HG03196 (cell line): ENCODE data around the gene NIPSNAP3A.

Source experiments
- ATAC-seq: cut with Tn5 transposase; IDR thresholded peaks from one replicate; pipeline ENCODE4 v1.9.1; 2021; ENCODE audit not compliant: unreplicated experiment

Gene NIPSNAP3A

DNA sequence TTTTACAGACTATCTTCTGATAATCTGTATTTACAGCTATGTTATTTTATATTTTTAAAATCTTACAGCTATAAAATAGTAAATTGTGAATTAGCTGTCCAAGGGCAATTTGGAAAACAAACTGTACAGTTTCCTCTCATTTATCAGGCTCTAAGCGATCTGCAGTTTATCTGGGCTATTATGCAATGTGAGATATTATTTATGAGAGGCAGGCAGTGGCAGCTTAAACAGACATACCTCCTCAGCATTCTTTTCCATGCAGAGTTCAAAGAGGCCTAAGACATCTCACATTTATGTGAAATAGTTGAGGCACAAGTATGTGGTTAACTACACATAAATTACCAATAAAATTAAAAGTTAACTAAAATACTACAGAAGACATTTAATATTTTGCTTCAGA lies 26.6 kb downstream of the NIPSNAP3A start:
- no peak for ATAC-seq

DNA sequence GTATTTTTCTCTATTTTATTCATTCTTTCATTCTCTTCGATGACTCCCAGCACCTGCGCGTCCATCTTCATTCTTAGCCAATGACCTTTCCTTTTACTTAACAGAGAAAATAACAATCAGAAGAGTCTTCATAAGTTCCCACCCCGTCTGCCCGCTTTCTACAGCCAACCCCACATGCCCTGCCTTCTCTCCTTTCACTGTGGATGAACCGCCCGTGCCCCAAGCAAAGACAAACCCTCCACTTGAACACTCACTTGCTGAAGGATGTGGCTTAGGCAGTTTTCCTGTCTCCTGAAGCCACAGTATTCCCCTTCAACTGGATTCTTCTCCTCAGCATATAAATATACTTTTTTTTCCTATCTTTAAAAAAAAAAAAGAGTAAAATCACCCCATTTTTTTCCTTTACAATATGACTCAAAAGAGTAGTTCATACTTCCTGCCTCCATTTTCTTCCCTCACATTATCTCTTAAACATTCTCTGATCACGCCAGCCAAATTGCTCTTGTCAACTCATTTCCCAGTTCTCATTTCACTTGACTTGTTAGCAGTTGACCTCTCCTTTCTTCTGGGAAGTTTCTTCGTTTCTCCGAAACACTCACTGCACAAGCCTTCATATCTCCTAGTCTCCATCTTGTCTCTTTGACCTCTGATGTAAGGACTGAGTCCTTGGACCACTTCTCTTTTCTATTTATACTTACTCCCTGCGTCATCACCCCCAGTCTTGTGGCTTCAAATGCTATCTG lies 27.5 kb downstream of the NIPSNAP3A start:
- peak; percentile 83 for ATAC-seq

GRCh38 chr9:104775574-104775936 lies 28.1 kb downstream of the NIPSNAP3A start:
- ATAC-seq = peak; percentile 63

DNA sequence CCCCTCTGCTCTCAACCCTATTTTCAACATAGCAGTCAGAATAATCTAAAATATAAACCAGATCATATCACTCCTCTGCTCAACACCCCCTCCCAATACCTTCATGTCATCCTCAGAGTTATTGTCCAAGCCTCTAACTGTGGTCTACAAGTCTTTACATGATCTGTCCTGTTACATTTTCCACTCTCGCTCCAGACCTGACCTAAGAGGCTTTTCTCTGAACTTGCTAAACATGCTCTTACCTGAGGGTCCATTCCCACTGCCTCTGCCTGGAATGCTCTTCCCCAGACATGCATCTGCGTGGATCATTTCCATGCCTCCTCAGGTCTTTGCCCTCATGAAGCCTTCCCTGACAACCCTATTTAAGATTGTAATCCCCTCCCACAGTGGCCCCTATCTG lies 28.5 kb downstream of the NIPSNAP3A start:
- no peak for ATAC-seq

GRCh38 chr9:104776797-104777196 lies 29.3 kb downstream of the NIPSNAP3A start:
- no peak for ATAC-seq

DNA sequence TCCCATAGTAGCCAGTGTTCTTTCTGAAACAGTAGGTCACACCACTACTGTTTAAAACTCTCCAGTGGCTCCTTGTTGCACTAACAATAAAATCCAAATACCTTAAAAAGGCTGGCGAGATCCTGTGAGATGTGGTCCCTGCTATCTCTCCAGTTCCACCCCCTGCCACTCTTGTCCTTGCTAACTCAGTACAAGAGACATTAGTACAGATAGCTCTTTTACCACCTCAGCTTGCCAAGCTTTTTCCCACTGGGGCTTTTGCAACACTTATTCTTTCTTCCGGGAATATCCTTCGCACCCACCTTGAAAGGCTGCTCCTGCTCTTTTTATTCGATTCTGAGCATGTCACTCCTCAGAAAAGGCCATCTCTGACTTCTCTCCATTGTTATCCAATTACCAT lies 31.3 kb downstream of the NIPSNAP3A start:
- no peak for ATAC-seq

- ATAC-seq = no peak
Observed at GRCh38 chr9:104779334-104779733, 31.9 kb downstream of the NIPSNAP3A start.

- no peak for ATAC-seq
Observed at GRCh38 chr9:104779946-104780535, 32.6 kb downstream of the NIPSNAP3A start.

DNA sequence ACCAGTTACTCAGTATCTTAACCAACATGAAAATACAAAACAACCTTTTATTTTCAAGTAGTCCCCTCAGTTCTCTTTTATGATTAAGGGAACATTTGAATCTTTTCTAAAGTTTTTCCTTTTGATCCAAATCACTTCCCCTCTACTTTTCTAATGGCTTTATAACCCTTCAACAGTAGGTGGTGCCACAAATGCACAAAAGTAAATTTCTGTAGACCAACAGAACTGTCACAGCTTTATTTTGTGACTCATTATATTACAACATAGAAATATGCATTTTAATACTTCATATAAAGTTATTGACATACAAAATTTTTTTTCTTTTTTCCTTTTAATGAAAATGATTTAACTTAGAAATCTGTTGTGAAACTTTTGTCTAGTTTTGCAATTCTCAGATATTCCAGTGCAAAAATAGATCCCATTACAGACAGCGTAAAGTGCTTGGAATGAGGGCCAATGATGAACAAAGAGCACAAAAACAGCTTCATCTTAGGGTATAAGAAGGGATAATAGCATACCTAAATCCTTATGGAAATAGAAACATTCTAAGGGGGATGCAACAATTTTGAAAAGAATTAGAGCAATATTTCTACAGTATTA lies 33.4 kb downstream of the NIPSNAP3A start:
- ATAC-seq = peak; percentile 38

- no peak for ATAC-seq
Observed at GRCh38 chr9:104783588-104783987, 36.1 kb downstream of the NIPSNAP3A start.

GRCh38 chr9:104784098-104784497 lies 36.6 kb downstream of the NIPSNAP3A start:
- ATAC-seq = peak; percentile 64

- ATAC-seq = no peak
Observed at GRCh38 chr9:104786293-104786692, 38.8 kb downstream of the NIPSNAP3A start.

- ATAC-seq = no peak
Observed at GRCh38 chr9:104787306-104788015, 40.0 kb downstream of the NIPSNAP3A start.

DNA sequence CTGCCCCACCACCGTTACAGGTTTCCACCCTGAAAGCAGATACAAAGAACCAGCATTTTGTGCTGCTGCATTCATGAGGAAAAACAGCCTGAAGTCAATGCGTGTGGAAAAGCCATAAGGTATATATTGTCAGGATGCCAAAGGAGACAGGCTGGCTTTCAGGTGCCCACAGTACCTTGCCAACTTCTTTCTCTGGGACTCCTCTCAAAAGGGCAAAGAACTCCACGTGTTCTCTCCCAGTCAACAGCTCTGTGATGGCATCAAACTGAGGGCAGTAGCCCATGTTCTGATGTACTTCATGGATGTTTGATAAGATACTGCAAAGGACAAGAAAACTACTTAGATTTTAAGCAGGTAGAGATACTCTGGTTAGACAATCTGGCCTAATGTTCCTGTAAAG lies 40.8 kb downstream of the NIPSNAP3A start:
- ATAC-seq = no peak

DNA sequence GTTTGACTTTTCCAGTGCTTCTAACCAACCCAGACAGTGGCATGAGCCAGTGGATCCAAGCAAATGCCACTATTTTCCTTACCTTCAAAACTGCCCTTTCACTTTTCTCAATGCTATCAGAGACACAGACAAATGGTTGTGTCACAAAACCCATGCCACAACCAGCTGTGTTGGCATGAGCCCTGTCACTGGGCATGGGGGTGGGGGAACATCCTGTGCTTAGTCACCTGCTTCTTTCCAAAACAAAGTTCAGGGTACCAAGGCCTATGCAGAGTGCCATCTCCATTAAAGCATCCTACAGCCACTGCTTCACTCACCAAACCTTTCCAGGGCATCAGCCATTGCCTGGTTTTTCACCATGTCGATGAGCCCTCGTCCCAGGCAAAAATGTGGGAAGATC lies 46.6 kb downstream of the NIPSNAP3A start:
- no peak for ATAC-seq

DNA sequence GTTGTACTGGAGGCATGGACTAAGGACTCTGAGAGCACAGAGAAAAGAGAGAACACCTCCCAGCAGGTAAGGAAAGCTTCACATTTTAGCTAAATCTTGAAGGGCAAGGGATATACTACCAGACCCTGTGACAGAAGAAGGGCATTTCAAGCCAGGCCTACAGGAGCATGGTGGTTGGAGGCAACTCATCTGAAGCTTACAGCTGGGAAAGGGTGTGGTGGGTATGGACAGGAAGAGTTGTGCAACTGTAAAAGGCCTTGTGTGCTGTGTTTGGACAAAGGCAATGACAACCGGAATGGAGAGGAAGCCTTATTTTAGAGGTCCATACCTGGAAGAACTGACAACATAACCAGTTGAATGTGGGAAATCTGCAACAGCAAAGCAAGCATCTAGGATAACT lies 47.6 kb downstream of the NIPSNAP3A start:
- ATAC-seq = no peak

- ATAC-seq = no peak
Observed at GRCh38 chr9:104795857-104796256, 48.4 kb downstream of the NIPSNAP3A start.

- ATAC-seq = no peak
Observed at GRCh38 chr9:104798209-104798995, 50.9 kb downstream of the NIPSNAP3A start.

DNA sequence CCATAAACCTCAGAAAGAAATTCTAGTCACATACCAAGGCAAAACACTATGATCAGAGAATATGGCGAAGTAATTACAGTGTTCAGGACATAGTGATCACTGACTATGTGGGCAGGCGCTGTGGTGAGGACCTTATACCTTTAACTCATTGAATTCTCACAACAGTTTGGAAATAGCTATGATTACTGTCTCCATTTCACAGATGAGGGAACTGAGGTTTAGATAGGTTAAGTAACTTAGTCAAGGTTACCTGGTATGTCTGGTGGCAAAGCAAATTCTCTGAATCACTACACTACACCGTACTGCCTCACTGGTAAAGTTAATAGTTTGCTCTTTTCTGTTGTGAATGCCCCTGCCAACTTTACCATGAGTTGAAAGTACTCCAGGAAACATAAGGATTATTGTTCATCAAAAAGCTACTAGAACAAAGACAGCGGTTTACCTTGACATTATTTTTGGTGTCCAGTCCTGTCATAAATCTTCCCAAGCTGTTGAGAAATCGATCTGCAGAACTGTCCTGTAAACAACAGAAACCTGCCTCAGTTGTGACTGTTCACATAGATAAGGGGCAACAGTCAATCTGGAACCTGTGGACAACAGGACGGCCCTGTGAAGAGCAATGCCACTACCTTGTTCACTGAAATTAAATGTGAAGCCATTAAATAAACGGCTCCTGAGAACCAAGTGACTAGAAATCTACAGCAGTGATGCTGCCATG lies 52.7 kb downstream of the NIPSNAP3A start:
- ATAC-seq = no peak

- ATAC-seq = no peak
Observed at GRCh38 chr9:104802110-104802509, 54.6 kb downstream of the NIPSNAP3A start.
